Measurements from ENCODE around the gene SEZ6L.

SEZ6L gene

DNA sequence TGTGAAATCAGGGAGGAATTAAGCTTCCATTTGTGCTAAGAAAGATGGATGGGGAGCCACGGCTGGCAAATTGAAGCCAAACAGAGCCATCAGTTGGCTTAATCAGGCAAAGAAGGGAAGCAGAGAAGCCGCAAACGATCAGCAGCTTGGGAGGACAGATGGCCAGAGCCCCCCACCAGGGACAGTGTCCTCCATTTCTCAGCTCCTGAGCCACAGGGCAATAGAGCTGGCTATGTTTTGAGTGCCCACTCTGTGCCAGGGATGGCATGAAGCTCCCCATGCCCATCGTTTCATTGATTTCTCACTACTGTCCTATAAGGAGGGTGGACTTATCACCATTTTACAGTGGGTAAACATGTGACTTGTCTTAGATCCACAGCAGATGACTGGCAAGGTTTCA, 133.5 kb downstream of the SEZ6L start:
- DNase-seq: no peak

DNA sequence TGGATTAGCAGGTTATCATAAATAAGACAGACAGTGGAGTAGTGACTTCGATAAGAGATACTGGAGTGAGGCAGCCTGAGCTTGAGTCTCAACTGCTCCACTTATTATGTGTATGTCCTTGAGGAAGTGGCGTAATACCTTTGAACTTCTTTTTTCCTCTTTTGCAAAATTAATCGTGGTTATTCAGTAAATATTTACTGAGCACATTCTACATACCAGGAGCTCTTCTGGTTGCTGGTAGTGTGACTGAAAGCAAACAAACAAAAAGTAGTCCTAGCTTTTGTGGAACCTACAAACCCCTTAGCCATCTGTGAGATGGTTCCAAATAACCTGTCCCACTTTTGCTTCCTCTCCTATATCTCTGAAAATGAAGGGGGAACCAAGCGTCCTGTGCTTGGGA, 134.2 kb downstream of the SEZ6L start:
- DNase-seq: no peak

DNA sequence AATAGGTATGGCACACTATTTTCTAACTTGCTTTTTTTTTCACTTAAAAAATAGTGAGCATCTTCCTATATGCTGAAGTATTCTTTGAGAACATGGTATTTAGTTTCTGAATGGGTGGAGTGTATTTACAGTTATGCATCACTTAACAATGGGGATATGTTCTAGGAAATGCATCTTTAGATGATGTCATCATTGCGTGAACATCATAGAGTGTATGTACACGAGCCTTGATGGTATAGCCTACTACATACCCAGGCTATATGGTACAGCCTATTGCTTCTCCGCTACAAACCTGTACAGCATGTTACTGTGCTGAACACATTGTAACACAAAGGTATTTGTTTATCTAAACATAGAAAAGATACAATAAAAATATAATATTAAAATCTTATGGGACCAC, 135.5 kb downstream of the SEZ6L start:
- no peak for DNase-seq

DNA sequence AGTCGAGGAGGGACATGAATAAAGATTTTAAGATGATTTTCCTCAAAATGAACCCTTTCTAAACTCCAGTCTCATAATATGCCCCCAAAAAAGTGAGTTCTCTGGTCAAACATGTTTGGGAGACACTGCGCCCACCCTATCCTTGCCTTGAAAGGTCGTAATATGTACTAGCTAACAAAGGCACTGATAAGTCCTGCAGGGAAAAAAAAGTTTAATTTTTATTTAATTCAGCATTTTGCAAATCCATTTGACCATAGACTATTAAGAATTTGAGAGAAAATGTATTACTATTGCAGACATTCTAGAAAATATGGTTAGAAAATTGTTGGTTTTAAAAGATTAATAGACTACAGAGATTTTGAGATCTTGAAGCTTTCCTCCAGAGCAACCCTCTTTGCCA, 139.2 kb downstream of the SEZ6L start:
- DNase-seq: no peak

DNA sequence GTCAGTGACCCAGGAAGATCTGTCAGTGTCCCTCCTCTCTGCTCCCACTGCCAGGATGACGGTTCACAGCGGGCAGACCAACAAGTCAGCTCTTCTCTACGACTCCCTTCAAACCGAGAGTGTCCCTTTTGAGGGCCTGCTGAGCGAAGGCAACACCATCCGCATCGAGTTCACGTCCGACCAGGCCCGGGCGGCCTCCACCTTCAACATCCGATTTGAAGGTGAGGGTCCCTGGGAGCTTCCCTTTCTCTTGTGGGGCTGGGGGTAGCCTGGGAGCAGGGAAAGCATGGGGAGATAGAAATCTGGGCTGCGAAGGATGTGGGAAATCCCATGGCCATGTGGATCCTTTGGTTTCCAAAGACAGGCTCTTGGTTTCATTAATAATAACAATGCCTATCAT, 141.4 kb downstream of the SEZ6L start:
- DNase-seq: no peak

DNA sequence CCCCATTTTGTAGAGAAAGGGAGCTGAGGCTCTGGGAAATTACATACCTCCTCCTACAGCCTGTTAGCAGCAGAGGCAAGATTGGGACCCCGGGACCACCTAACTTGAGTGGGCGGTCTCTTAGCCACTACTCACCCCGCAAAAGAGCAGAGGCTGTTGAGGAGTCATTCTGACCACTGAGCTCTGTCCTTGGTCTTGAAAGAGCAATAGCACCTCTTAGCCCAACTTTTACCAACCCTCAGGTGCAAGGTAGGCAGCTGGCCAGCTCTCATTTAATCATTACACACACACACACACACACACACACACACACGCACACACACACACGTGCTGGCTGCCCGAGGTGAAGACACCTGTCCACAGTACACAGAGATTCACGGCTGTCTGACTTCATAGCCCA, 144.0 kb downstream of the SEZ6L start:
- DNase-seq: no peak

DNA sequence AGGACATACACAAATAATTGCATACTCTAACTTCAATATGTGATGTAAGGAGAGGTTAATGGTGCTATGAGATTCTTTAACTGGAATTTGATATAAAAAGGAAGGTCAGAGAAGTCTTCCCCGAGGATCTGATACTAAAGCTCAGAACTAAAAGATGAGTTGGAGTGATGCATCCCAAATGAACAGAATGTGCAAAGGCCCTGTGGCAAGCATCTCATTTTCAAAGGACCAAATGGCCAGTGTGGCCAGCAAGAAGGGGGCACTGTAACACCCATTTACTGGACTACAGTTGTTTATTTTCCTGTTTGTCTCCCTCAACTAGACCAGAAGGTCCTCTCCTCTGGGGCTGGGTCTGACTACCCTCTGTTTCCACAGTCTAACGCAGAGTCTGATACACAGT, 144.9 kb downstream of the SEZ6L start:
- no peak for DNase-seq

DNA sequence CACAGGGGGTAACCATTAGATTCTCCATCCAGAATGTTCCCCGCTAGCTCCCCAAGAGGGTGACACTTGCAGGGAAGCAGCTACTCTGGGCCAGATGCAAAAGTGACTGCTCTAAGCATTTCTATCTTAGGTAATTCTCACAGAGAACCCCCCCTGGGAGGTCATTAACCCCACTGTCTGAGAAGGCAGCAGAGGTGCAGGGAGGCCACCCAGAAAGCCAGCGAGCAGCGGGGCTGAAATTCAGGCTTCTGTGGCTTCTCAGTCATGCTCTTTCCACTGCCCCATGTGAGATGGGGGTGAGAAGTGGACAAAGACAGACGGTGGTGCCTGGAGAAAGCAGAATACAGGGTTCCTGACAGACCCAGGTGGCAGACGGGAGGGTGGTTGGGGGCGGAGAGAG, 145.4 kb downstream of the SEZ6L start:
- DNase-seq: no peak

DNA sequence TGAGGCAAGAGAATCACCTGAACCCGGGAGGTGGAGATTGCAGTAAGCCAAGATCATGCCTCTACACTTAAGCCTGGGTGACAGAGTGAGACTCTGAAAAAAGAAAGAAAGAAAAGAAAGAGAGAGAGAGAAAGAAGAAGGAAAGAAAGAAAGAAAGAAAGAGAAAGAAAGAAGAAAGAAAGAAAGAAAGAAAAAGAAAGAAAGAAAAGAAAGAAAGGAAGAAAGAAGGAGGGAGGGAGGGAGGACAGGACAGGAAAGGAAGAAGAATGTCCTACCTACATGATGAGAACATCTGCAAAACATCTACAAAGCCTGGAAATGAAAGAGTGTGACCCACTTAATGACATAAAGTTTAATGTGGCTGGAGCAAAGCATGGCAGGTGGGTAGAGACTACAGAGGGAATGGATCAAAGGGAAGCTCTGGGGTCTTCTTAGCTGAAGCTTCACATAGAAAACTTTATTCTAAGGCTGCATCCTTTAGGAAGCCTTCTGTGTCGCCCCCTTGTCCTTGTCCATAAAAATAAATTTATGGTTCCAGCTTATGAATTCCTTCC, 147.5 kb downstream of the SEZ6L start:
- DNase-seq: no peak

DNA sequence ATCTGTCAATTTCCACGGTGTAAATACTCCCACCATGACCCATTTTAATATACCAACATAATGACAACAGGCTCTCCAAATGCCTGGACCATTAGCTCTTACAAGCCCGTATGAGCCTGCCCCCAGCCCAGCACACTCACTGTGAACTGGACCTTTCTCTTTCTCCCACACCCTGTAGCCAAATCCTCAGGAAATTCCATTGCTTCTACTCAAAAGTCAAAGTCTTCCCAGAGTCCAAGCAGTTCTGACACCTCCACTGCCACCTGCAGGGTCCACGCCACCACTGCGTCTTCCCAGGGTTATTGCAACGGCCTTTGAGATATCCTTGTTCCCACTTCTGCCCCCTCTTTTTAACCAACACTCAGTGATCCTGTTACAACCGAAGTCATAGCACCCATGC, 149.7 kb downstream of the SEZ6L start:
- DNase-seq: no peak

DNA sequence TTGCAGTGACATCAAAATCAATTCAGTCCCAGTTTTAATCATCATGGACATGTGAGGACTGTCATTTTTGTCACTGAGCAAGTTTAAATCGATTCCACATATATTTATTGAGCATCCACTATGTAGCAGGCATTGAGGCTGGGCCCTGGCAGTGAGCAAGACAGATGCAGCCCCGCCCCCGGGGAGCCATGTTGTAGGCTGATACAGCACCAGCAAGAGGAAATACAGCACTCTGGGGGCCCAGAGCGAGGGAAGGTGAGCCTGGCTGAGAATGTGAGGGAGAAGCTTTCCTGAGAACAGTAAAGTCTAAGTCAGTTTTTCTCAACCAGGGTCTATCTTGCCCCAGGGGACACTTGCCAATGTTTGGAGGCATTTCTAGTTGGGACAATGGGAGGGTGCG, 151.2 kb downstream of the SEZ6L start:
- no peak for DNase-seq

DNA sequence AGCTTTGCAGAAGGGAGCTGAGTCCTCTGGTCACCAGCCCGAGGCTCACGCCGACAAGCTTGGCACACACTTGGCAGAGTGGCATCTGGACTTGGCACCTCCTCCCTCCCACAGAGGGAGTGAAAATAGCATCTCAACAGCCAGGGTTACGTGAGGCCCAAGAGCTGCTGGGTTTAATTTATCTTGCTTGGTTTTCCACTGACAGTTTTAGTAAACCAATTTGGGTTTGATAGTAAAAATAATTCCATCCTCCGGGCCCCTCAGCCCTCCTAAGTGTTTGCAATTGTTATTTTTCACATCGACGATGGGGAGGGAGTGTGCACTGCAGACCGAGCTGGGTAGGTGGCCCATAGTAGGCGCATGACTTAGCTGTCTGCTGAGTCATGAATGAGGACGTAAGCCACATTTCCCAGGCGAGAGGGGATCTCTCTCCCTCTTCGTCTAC, 152.2 kb downstream of the SEZ6L start:
- DNase-seq: no peak

DNA sequence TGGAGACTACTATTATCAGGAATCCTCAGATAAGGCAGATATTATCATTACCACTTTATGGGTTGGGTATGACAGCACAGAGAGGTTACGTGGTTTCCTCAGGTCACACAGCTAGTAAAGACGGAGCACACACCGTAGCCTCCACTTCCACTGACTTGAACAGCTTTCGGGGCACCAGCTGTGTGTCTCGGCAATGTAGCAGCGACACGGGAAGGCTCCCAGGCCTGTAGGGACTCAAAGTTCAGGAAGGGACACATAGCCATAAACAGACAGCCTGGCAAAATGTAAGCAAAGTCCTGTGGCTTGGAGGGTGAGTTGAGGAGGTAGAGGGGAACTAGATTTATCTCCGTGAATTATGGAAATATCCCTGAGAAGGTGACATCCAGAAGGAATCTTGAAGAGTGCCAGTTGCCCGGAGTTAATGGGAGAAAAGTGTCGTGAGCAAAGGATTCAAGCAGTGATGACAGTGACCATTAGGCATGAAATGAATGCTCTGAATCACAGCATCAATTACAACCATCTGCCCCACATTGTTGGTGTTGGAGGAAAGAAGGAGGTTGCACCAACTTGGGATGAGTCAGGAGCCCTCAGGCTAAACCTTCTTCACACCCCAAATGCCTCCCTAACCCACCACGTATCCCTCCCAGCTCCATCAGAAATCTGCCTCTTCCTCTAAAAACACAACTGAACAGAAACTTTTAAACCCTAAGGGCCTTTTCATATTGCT, 153.1 kb downstream of the SEZ6L start:
- DNase-seq: no peak

DNA sequence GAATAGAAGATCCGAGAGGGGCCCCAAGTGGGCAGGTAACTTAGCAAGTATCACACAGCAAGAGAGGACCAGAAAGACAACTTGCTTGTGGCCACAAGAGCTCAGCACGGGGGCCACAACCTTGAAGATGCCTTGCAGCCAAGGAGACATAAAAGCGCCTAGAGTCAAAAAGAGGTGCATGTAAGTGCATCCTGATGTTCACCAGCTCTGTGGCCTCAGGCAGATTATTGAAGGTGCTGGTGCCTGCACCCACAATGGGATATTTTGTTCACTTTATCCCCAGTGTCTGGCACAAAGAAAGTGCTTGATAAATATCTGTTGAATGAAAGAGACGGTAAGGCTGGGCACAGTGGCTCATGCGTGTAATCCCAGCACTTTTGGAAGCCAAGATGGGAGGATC, 153.8 kb downstream of the SEZ6L start:
- DNase-seq: no peak

DNA sequence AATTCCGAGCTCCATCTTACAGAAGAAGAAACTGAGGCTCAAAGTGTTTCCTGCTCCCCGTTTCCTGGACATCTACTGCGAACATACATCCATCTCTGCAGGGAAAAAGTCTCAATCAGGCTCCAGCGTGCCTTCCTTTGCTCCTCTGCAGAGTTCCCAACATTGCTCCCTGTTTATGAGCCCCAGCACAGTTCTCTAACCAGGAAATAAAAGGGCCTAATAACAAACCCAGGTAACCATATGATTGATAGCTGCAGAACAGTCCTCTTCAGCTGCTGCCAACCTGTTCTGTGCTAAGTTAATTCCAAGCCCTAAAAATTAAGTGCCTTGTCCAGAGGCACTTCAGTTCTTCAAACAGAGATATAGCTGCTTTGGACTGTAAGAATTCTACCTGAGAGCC, 154.9 kb downstream of the SEZ6L start:
- no peak for DNase-seq

DNA sequence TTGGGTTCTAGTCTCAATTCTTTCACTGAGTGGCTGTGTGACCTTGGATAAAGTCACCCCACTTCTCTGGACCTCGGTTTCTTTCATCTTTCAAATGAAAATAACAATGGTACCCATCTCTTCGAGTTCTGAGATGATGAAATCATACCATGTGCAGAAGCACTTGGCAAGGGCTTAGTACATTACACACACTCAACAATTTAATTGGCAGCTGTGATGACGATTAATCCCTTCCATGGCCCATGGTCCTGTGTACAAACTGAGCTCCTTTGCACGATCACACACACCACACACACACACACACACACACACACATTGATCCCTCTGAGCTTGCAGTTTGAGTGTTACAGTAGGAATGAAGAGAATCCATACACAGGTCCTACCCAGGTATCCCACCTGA, 156.4 kb downstream of the SEZ6L start:
- no peak for DNase-seq

DNA sequence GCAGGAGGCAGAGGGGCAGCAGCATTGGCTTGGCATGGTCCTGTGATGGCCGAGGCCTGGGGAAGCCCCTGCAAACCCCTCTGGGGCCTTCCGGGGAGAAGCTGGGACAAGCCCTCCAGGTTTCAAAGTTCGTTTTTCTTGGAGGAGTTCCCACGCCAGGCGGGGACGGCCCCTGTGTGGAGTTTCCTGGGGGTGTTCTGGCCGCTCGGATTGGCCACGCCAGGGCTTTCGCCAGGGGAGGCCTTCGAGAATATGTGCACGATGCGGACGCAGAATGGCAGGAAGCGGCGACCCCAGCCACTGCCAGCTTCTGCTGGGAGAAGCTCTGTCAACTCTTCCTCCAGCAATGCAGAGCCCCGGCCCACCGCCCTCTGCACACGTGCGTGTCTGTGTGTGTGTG, 157.5 kb downstream of the SEZ6L start:
- no peak for DNase-seq

DNA sequence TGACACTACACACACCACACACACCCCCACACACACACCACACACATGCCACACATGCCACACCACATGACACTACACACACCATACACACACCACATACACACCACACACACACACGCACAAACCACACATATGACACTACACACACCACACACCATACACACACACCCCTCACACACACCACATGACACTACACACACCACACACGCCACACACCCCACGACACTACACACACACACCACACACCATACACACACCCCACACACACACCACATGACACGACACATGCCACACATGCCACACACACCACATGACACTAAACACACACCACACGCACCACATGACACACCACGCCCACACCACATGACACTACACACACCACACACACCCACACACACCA, 158.0 kb downstream of the SEZ6L start:
- DNase-seq: no peak

DNA sequence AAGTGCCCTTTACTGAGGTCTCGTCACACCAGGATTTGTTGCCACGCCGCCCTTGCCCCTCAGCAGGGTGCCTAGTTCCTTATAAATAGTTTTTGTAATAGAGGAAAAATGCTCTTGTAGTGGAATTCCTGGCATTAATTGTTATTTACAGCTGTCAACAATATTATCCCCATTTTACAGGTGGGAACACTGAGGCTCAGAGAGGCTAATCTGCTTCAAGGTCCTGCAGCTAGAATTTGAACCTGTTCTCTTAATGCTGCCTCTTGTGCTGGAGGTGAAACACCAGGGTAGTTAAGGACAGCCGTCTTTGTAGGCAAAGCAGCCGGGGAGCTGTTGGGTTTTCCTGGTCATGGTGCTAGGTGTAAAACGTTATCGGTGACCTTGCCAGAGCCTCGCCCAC, 159.0 kb downstream of the SEZ6L start:
- no peak for DNase-seq

DNA sequence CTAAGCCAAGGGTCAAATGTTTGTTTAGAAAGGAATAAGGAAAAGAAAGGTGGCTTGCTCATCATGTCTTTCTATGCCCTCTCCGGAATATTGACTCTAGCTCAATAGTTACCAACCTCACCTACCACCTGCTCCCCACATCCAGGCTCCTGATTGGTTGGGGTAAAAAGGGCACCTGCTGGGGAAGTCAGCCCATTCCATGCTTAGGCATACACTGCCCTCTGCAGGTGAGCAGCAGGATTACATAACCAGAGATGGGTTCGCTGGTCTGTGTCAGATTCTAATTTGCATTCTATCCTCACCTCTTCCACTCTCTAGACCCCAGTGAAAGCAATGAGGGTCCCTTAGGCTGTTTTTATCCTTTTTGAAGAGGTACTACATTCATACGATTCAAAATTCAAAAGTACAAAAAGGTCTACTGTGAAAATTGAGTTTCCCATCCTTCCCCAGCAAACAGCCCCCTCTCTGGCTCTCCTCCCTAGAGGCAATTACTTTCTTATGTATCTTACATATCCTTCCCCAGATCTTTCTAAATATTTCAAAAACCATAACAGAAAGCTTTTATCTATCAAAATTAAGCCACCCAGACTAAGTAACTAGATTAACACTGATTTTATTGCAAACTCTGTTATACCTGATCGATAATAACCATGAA, 161.8 kb downstream of the SEZ6L start:
- peak; percentile 22 for DNase-seq

DNA sequence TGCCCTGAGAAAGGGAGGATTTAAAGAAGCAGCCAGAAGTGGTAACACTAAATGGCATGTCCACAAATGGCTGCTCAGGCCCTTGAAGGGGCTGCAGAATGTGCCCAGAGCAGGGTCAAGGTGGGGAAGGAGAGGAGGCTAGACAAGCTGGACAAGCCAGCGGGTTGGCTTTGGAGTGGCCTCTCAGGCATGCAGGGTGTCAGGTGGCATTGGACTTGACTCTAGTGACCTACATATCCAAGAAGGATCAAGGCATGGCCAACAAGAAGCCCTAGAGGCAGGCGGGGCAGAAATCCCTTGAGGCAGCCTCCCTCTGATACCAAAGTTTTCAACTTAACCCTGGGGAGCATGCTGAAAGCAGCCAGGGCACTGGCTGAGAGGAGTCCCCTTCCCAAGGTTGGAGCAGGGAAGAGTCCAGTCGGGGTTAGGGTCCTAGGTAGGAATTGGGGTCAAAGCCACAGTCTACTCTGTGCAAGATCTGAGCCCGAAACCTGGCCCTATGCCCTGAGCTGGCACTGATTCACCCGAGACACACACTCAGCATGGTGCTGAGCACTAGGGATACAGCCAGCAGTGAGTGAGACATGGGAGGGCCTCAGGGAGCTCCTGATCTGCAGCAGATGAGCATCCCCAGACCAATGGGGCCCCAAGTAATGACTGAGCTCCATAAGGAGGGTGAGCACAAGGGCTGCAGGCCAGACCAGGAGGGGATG, 164.0 kb downstream of the SEZ6L start:
- DNase-seq: no peak

DNA sequence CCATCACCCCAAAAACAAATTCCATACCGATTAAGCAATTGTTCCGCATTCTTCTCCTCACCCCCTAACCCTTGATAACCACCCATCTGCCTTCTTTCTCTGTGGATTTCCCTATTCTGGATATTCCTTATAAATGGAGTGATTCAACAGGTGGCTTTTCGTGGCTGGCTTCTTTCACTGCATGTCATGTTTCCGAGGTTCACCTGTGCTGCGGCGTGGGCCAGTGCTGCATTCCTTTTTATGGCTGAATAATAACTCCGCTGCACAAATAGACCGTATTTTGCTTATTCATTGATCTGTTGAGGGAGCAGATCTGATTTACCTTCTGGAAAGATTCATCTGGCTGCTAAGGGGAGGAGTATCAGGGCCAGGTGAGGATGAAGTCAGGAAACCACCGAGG, 165.0 kb downstream of the SEZ6L start:
- no peak for DNase-seq

DNA sequence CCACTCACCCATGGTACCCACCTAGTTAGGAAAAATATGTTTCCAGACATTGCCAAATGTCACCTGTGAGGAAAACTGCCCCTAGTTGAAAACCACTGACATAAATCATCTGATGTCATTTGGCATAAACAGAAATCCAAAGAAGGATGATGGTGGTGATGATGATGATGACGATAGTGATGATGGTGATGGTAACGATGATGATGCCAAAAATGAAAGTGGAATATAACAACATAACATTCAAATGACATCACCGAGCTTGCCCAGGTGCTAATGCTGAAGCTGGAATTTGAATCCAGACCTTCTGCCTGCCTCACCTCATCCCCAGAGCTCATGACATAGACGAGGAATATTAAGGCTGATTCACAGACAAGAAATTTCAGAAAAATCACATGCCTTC, 167.5 kb downstream of the SEZ6L start:
- no peak for DNase-seq

DNA sequence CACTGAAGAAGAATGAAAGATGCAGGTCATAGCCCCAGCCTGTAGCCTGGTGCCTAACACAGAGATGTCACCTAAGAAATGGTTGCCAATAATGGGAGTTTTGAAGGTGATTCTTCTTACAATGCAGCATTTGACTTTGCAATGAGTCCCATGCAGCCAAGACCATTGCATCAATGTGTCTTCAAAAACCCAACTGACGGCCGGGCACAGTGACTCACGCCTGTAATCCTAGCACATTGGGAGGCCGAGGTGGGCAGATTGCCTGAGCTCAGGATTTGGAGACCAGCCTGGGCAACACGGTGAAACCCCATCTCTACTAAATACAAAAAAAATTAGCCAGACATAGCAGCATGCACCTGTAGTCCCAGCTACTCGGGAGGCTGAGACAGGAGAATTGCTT, 170.5 kb downstream of the SEZ6L start:
- DNase-seq: no peak

All from right kidney (tissue), 1 donor.